OCI-LY7 (cell line): ENCODE data around the gene LAMA2. TPM values are rescaled to one million over a fixed set of nuclear protein-coding genes. Genes with fewer than 3 reads are reported as not detected.

Experiments used
- BruUV-seq: library from RNA; stranded (reverse); fragments of 400-500 nt; replicated peaks from 2 replicates; lab custom pipeline; 2021; lab: Mats Ljungman, UMichigan
- CTCF ChIA-PET: fragments of 300-600 bp; sonication (Branson Sonifier 250); formaldehyde crosslinking; loops from one replicate; lab custom pipeline; 2022; ENCODE audit warnings: antibody characterized with exemption; ENCODE audit not compliant: unreplicated experiment; lab: Charles Lee
- POLR2A ChIA-PET: fragments of 300-600 bp; sonication (Branson Sonifier 250); formaldehyde crosslinking; loops from one replicate; lab custom pipeline; 2022; ENCODE audit warnings: antibody characterized with exemption; lab: Charles Lee
- DNase-seq: peaks from one replicate; pipeline ENCODE4 v3.0.0-alpha.2; 2015; ENCODE audit warnings: low spot score
- H2AFZ ChIP-seq: fragments of 200-600 bp; sonication (generic), shearing (Covaris generic); 2 replicates; pipeline ENCODE4 v1.6.1; 2014; ENCODE audit warnings: mild to moderate bottlenecking, antibody characterized with exemption, low read length, moderate library complexity
- H3K27ac ChIP-seq: fragments of 200-600 bp; sonication (generic); 2 replicates; pipeline ENCODE4 v1.5.1; 2014; ENCODE audit warnings: mixed run types, low read depth, mild to moderate bottlenecking, moderate library complexity, low read length, inconsistent platforms; ENCODE audit not compliant: poor library complexity, severe bottlenecking
- H3K36me3 ChIP-seq: fragments of 200-600 bp; sonication (generic); 2 replicates; pipeline ENCODE4 v1.6.1; 2014; ENCODE audit warnings: mild to moderate bottlenecking, antibody characterized with exemption, low read length, moderate library complexity, mixed read lengths; ENCODE audit not compliant: insufficient read depth
- H3K4me1 ChIP-seq: fragments of 200-600 bp; sonication (generic); 2 replicates; pipeline ENCODE4 v1.5.1; 2014; ENCODE audit warnings: mild to moderate bottlenecking, low read length; ENCODE audit not compliant: insufficient read depth, poor library complexity, severe bottlenecking
- H3K4me2 ChIP-seq: fragments of 200-600 bp; sonication (generic); 2 replicates; pipeline ENCODE4 v1.6.1; 2014; ENCODE audit warnings: mild to moderate bottlenecking, low read length
- H3K4me3 ChIP-seq: fragments of 200-600 bp; sonication (generic); 2 replicates; pipeline ENCODE4 v1.5.1; 2014; ENCODE audit warnings: mild to moderate bottlenecking, low read depth, low read length; ENCODE audit not compliant: poor library complexity, severe bottlenecking
- H3K79me2 ChIP-seq: fragments of 200-600 bp; sonication (generic); 2 replicates; pipeline ENCODE4 v1.6.1; 2016; ENCODE audit warnings: low read depth, mild to moderate bottlenecking, low read length, moderate library complexity, mixed read lengths; ENCODE audit not compliant: insufficient read depth
- H3K9me2 ChIP-seq: fragments of 200-600 bp; sonication (generic); 2 replicates; pipeline ENCODE4 v1.6.1; 2016; ENCODE audit warnings: mild to moderate bottlenecking, low read length, mixed read lengths; ENCODE audit not compliant: insufficient read depth
- H3K9me3 ChIP-seq: fragments of 200-600 bp; sonication (generic); 2 replicates; pipeline ENCODE4 v1.6.1; 2014; ENCODE audit warnings: mild to moderate bottlenecking, mixed run types, low read length, mixed read lengths
- H4K20me1 ChIP-seq: fragments of 200-600 bp; sonication (generic); 2 replicates; pipeline ENCODE4 v1.6.1; 2014; ENCODE audit warnings: mild to moderate bottlenecking, antibody characterized with exemption, low read length, moderate library complexity, mixed read lengths; ENCODE audit not compliant: insufficient read depth
- CTCF ChIP-seq: fragments of 200-600 bp; sonication (generic); conservative IDR thresholded peaks from 2 replicates; pipeline ENCODE4 v1.5.1; 2014; ENCODE audit warnings: mild to moderate bottlenecking, antibody characterized with exemption, low read length, moderate library complexity, mixed read lengths
- EZH2phosphoT487 ChIP-seq: fragments of 200-600 bp; sonication (generic); IDR thresholded peaks from 2 replicates; pipeline ENCODE4 v1.6.1; 2018; ENCODE audit warnings: low read depth, borderline replicate concordance, mild to moderate bottlenecking, mixed run types, antibody characterized with exemption, low read length, moderate library complexity, mixed read lengths
- intact Hi-C: fragments of 100-400 bp; cut with micrococcal nuclease; formaldehyde crosslinking; loops from one replicate; pipeline ENCODE4 v1.10.0; 2022; ENCODE audit not compliant: unreplicated experiment
- total RNA-seq, 2 experiments: library from RNA; depleted of rRNA in 1 of 2; stranded (reverse); fragments of >200 nt in 1 of 2; shearing (Covaris generic) in 1 of 2; gene quantifications; 2 replicates each; pipeline ENCODE4 v1.2.3, GENCODE V29; 2014 to 2022

The LAMA2 gene
- total RNA-seq, 2 experiments from 2014 or later = not detected

- Histone ChIP-seq H2AFZ (no peak overlapping the region), H3K79me2 (no peaks in the 10 kb centered on the region), H4K20me1 (no peaks in the 10 kb centered on the region), H3K27ac (no peak overlapping the region), H3K9me3 (no peaks in the 10 kb centered on the region), H3K4me3 (no peak overlapping the region), H3K4me2 (no peak overlapping the region), H3K9me2 (no peaks in the 10 kb centered on the region), H3K4me1 (no peaks in the 10 kb centered on the region), H3K36me3 (no peaks in the 10 kb centered on the region)
- DNase-seq = no peak
- POLR2A ChIA-PET = interaction anchor here (1.0 kb wide), 1 partner anchor 494 kb away, joined by 3 read pairs; no protein-coding TSS in a partner anchor
- no peak for TF ChIP-seq CTCF
- TF ChIP-seq EZH2phosphoT487 = no peak
- no TSS peak for BruUV-seq
- intact Hi-C loops = no loop called here
- CTCF ChIA-PET = no interaction called here
Observed at GRCh38 chr6:128848212-128848935, 34.6 kb upstream of the LAMA2 start.

GRCh38 chr6:128855581-128856085 is 27.3 kb upstream of the LAMA2 start:
- Histone ChIP-seq H3K36me3 (no peaks in the 10 kb centered on the region), H2AFZ (no peak overlapping the region), H3K4me3 (no peak overlapping the region), H3K27ac (no peak overlapping the region), H3K9me2 (no peaks in the 10 kb centered on the region), H3K4me1 (no peaks in the 10 kb centered on the region), H3K9me3 (no peaks in the 10 kb centered on the region), H4K20me1 (no peaks in the 10 kb centered on the region), H3K79me2 (no peaks in the 10 kb centered on the region), H3K4me2 (no peak overlapping the region)
- POLR2A ChIA-PET = no interaction called here
- TF ChIP-seq CTCF = no peak
- no peak for TF ChIP-seq EZH2phosphoT487
- CTCF ChIA-PET = no interaction called here
- intact Hi-C loops = no loop called here
- no peak for DNase-seq
- BruUV-seq = no TSS peak

GRCh38 chr6:128857806-128858205 is 25.1 kb upstream of the LAMA2 start:
- Histone ChIP-seq H4K20me1 (no peaks in the 10 kb centered on the region), H2AFZ (no peak overlapping the region), H3K36me3 (no peaks in the 10 kb centered on the region), H3K9me3 (no peaks in the 10 kb centered on the region), H3K27ac (no peak overlapping the region), H3K79me2 (no peaks in the 10 kb centered on the region), H3K4me1 (no peaks in the 10 kb centered on the region), H3K9me2 (no peaks in the 10 kb centered on the region), H3K4me3 (no peak overlapping the region), H3K4me2 (no peak overlapping the region)
- no TSS peak for BruUV-seq
- POLR2A ChIA-PET = interaction anchor here (1.4 kb wide), 1 partner anchor 9 kb away, joined by 3 read pairs; no protein-coding TSS in a partner anchor
- DNase-seq = no peak
- CTCF ChIA-PET = no interaction called here
- TF ChIP-seq CTCF (no peak), EZH2phosphoT487 (no peak)
- intact Hi-C loops = no loop called here
